A673 (cell line): ENCODE data around the gene ODC1. TPM values are rescaled to one million over a fixed set of nuclear protein-coding genes. Genes with fewer than 3 reads are reported as not detected.

Source experiments
- BruUV-seq: library from RNA; stranded (reverse); fragments of 400-500 nt; replicated peaks from 2 replicates; lab custom pipeline; 2021; lab: Mats Ljungman, UMichigan
- CTCF ChIA-PET: fragments of 300-600 bp; sonication (Branson Sonifier 250); formaldehyde crosslinking; loops from one replicate; lab custom pipeline; 2022; ENCODE audit warnings: antibody characterized with exemption; lab: Charles Lee
- POLR2A ChIA-PET: fragments of 300-600 bp; sonication (Branson Sonifier 250); formaldehyde crosslinking; loops from one replicate; lab custom pipeline; 2022; ENCODE audit warnings: antibody characterized with exemption; ENCODE audit not compliant: low non-redundant PET; lab: Charles Lee
- DNase-seq: peaks from one replicate; pipeline ENCODE4 v3.0.0-alpha.2; 2015; ENCODE audit warnings: low spot score
- H3K27ac ChIP-seq: fragments of 200-600 bp; sonication (generic); 2 replicates; pipeline ENCODE4 v1.5.1; 2016; ENCODE audit warnings: mixed run types, low read depth, mild to moderate bottlenecking, mixed read lengths, antibody characterized with exemption, low read length; ENCODE audit not compliant: poor library complexity, severe bottlenecking
- H3K27me3 ChIP-seq: fragments of 200-600 bp; sonication (generic); replicated peaks from 2 replicates; pipeline ENCODE4 v1.6.1; 2017; ENCODE audit warnings: mixed run types, low read depth, mild to moderate bottlenecking, mixed read lengths, antibody characterized with exemption, low read length; ENCODE audit not compliant: insufficient read depth, poor library complexity
- H3K36me3 ChIP-seq: fragments of 200-600 bp; sonication (generic); 2 replicates; pipeline ENCODE4 v1.6.1; 2016; ENCODE audit warnings: mixed run types, mild to moderate bottlenecking, mixed read lengths, antibody characterized with exemption, low read length; ENCODE audit not compliant: insufficient read depth, poor library complexity, severe bottlenecking
- H3K4me1 ChIP-seq: fragments of 200-600 bp; sonication (generic); 2 replicates; pipeline ENCODE4 v1.6.1; 2017; ENCODE audit warnings: mixed run types, mild to moderate bottlenecking, mixed read lengths, antibody characterized with exemption, low read length; ENCODE audit not compliant: insufficient read depth, poor library complexity, severe bottlenecking
- H3K4me3 ChIP-seq: fragments of 200-600 bp; sonication (generic); 2 replicates; pipeline ENCODE4 v1.5.1; 2016; ENCODE audit warnings: low read depth, mixed run types, mild to moderate bottlenecking, mixed read lengths, low read length; ENCODE audit not compliant: poor library complexity, severe bottlenecking
- H3K9me3 ChIP-seq: fragments of 200-600 bp; sonication (generic); 2 replicates; pipeline ENCODE4 v1.6.1; 2016; ENCODE audit warnings: mixed run types, low read depth, mild to moderate bottlenecking, mixed read lengths, antibody characterized with exemption, low read length; ENCODE audit not compliant: poor library complexity, severe bottlenecking
- EZH2 ChIP-seq: fragments of 200-600 bp; sonication (generic); IDR thresholded peaks from 2 replicates; pipeline ENCODE4 v1.6.1; 2017; ENCODE audit warnings: borderline replicate concordance, low read depth, mild to moderate bottlenecking, mixed read lengths, antibody characterized with exemption, low read length; ENCODE audit not compliant: poor library complexity, severe bottlenecking
- intact Hi-C: fragments of 100-400 bp; cut with micrococcal nuclease; formaldehyde crosslinking; loops from one replicate; pipeline ENCODE4 v1.10.0; 2022; ENCODE audit not compliant: unreplicated experiment
- total RNA-seq: library from RNA; stranded (reverse); gene quantifications from 2 replicates; pipeline ENCODE4 v1.2.3, GENCODE V29; 2021
- TF ChIP-seq, protein P1 (sequence below): fragments of 300-800, 200-600 bp; sonication (generic); conservative IDR thresholded peaks from 2 replicates; pipeline ENCODE4 v1.5.1; 2017; ENCODE audit warnings: low read depth, mild to moderate bottlenecking, antibody characterized with exemption, low read length, moderate library complexity, mixed read lengths

ODC1 gene
- total RNA-seq, 1 experiment from 2014 or later, result 269 TPM

DNA sequence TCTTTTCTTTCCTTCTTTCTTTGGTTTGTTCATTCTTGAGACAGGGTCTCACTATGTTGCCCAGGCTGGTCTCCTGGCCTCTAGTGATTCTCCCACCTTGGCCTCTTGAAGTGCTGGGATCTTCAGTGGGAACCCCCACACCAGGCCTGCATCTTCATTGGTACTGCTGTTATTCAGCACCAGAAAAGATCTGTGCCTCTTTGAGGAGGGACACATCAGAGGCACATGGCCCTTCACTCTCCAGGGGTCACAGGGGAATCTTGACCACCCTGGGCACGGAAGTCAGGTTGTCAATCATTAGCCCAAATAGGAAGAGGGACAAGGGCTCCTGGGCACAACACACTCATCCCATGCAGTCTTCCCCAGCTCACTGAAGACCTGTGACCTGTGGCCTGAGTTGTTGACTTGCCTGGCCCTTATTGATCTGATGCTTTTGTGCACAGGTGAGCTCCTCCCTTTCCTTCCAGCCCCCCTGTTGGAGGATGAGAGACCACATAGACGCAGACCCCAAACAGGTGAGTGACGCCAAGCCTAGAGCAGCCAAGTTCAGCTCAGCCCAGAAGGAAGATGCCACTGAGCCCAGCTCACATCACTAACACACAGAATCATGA lies 33.0 kb upstream of the ODC1 start:
- Histone ChIP-seq H3K27me3 (peaks cover 19% of the 10 kb centered on the region), H3K9me3 (no peaks in the 10 kb centered on the region), H3K4me3 (no peak overlapping the region), H3K36me3 (no peaks in the 10 kb centered on the region), H3K4me1 (no peaks in the 10 kb centered on the region), H3K27ac (no peak overlapping the region)
- intact Hi-C loops, result no loop called here
- ChIA-PET POLR2A (no interaction called here), CTCF (no interaction called here)
- no TSS peak for BruUV-seq
- DNase-seq, result no peak
- TF ChIP-seq EZH2, result no peak
- TF ChIP-seq, protein P1, sequence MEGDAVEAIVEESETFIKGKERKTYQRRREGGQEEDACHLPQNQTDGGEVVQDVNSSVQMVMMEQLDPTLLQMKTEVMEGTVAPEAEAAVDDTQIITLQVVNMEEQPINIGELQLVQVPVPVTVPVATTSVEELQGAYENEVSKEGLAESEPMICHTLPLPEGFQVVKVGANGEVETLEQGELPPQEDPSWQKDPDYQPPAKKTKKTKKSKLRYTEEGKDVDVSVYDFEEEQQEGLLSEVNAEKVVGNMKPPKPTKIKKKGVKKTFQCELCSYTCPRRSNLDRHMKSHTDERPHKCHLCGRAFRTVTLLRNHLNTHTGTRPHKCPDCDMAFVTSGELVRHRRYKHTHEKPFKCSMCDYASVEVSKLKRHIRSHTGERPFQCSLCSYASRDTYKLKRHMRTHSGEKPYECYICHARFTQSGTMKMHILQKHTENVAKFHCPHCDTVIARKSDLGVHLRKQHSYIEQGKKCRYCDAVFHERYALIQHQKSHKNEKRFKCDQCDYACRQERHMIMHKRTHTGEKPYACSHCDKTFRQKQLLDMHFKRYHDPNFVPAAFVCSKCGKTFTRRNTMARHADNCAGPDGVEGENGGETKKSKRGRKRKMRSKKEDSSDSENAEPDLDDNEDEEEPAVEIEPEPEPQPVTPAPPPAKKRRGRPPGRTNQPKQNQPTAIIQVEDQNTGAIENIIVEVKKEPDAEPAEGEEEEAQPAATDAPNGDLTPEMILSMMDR, result no peak

DNA sequence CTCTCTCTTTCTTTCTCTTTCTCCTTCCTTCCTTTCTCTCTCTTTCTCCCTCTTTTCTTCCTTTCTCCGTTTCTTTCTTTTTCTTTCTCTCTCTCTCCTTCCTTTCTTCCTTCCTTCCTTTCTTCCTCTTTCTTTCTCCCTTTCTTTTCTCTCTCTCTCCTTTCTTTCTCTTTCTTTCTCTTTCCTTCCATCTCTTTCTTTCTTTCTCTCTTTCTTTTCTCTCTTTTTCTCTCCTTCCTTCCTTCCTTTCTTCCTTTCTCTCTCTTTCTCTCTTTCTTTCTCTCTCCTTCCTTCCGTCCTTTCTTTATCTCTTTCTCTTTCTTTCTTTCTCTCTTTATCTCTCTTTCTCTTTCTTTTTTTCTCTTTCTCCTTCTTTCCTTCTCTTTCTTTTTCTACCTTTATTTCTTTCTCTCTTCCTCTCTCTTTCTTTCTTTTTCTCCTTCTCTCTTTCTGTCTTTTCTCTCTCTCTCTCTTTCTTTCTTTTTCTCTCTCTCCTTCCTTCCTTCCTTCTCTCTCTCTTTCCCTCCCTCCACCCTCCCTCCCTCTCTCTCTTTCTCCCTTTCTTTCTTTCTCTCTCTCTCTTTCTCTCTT lies 32.3 kb upstream of the ODC1 start:
- CTCF ChIA-PET, result no interaction called here
- H3K27ac ChIP-seq, result no peak overlapping the region
- H3K4me1 ChIP-seq, result no peaks in the 10 kb centered on the region
- H3K27me3 ChIP-seq, result peaks cover 19% of the 10 kb centered on the region
- no peak for DNase-seq
- intact Hi-C loops, result no loop called here
- no peak for TF ChIP-seq EZH2
- TF ChIP-seq, protein P1, result no peak
- H3K9me3 ChIP-seq, result no peaks in the 10 kb centered on the region
- no peak overlapping the region for H3K4me3 ChIP-seq
- H3K36me3 ChIP-seq, result no peaks in the 10 kb centered on the region
- POLR2A ChIA-PET, result no interaction called here
- no TSS peak for BruUV-seq

DNA sequence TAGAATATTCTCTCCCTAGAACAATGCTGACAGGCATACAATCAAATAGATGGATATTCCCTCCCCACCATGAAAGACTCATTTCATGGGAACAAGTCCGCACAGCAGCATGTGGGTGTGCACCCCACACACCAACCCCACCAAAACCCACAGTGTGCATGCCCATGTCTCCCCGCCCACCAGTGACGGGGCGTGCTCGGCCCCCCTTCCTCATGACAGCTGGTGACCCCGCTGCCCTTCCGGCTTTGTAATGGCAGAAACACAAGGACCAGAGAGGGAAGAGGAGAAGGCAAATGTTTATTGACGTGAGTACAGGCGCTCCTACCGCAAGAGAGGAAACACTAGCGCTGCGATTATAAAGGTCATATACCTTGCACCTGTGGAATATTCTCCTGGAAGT lies 30.8 kb upstream of the ODC1 start:
- H3K4me3 ChIP-seq, result no peak overlapping the region
- ChIA-PET POLR2A (no interaction called here), CTCF (no interaction called here)
- DNase-seq, result no peak
- BruUV-seq, result no TSS peak
- intact Hi-C loops, result no loop called here
- TF ChIP-seq, protein P1, result no peak
- no peak for TF ChIP-seq EZH2
- no peaks in the 10 kb centered on the region for H3K9me3 ChIP-seq
- H3K27me3 ChIP-seq, result peaks cover 12% of the 10 kb centered on the region
- no peaks in the 10 kb centered on the region for H3K4me1 ChIP-seq
- no peaks in the 10 kb centered on the region for H3K36me3 ChIP-seq
- no peak overlapping the region for H3K27ac ChIP-seq
